ENCODE measurements around the gene DUSP28.

DNA sequence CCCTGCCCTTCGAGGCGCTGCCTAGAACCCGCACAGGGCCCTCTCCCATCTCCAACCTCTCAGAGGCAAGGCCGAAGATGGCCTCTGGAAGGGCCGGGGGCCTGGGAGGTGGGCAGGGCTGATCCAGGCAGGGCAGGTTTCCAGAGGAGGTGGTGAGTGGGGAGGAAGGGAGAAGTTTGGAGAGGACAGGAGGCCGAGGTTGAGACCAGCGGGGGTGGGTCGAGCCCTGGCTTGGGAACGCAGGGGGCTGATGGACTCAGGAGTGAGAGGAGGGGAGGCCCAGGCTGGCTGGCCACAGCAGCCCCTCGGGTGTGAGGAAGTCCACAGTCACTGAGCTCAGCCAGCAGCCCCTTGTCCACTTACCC lies 36.9 kb downstream of the DUSP28 start:
- TF ChIP-seq STAT1 (IDR thresholded peaks at IDR 0.05; ENCODE audit: unreplicated experiment): no peak
- TF ChIP-seq, protein P1, sequence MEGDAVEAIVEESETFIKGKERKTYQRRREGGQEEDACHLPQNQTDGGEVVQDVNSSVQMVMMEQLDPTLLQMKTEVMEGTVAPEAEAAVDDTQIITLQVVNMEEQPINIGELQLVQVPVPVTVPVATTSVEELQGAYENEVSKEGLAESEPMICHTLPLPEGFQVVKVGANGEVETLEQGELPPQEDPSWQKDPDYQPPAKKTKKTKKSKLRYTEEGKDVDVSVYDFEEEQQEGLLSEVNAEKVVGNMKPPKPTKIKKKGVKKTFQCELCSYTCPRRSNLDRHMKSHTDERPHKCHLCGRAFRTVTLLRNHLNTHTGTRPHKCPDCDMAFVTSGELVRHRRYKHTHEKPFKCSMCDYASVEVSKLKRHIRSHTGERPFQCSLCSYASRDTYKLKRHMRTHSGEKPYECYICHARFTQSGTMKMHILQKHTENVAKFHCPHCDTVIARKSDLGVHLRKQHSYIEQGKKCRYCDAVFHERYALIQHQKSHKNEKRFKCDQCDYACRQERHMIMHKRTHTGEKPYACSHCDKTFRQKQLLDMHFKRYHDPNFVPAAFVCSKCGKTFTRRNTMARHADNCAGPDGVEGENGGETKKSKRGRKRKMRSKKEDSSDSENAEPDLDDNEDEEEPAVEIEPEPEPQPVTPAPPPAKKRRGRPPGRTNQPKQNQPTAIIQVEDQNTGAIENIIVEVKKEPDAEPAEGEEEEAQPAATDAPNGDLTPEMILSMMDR (conservative IDR thresholded peaks at IDR 0.05; ENCODE audit: low read depth in 2 of 2): no peak

Data from GM23338 (cell line).